Fibroblast of lung (primary cell): ENCODE data around the gene STON1.

ENCODE experiments used
- EZH2 ChIP-seq: IDR thresholded peaks from 2 replicates; pipeline ENCODE4 v1.5.1; 2012; ENCODE audit warnings: low read length, control low read depth, mild to moderate bottlenecking; ENCODE audit errors: missing control alignments
- TF ChIP-seq, protein P1 (sequence below), 2 donors: IDR thresholded peaks in 1 of 2; conservative IDR thresholded peaks in 1 of 2; 1 replicate in 1 of 2; 2 replicates in 1 of 2; pipeline ENCODE4 v1.5.1; 2011 to 2012; ENCODE audit warnings: low read length in 2 of 2, control low read depth in 1 of 2, inconsistent platforms in 1 of 2, low read depth in 1 of 2, mild to moderate bottlenecking in 1 of 2

DNA sequence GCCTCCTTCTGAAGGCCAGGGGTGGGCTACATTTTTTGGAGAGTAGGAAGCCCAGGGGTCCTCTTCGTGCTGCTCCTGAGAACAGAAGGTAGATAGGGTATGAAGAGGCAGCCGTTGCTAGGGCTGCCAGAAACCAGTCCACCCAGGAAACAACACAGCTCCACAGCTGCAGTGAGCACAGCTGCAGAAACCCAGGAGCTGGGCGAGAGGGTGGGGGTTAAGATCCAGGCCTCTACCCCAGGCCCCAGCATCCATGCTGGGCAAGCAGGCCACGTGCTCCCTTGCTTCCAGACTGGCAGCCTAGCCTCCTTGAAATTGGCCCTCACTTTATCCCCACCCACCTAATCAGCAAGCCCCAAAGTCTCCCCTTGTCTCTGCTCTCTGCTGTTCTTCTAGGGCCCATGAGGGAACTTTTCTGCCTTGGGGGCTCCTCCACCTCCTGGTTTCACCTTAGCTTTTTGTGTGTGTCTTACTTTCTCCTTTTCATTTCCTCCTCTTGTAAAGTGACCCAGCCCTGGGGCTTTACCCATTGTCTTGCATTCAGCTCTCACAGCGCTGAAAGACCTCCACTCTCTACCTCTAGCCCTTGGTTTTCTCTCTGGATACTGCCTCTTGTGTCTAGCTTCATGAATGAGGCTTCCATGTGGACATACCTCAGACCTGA is 30.7 kb downstream of the STON1 start:
- TF ChIP-seq, protein P1, sequence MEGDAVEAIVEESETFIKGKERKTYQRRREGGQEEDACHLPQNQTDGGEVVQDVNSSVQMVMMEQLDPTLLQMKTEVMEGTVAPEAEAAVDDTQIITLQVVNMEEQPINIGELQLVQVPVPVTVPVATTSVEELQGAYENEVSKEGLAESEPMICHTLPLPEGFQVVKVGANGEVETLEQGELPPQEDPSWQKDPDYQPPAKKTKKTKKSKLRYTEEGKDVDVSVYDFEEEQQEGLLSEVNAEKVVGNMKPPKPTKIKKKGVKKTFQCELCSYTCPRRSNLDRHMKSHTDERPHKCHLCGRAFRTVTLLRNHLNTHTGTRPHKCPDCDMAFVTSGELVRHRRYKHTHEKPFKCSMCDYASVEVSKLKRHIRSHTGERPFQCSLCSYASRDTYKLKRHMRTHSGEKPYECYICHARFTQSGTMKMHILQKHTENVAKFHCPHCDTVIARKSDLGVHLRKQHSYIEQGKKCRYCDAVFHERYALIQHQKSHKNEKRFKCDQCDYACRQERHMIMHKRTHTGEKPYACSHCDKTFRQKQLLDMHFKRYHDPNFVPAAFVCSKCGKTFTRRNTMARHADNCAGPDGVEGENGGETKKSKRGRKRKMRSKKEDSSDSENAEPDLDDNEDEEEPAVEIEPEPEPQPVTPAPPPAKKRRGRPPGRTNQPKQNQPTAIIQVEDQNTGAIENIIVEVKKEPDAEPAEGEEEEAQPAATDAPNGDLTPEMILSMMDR (conservative IDR thresholded peaks at IDR 0.05 in 1 of 2, IDR thresholded peaks at IDR 0.05 in 1 of 2; ENCODE audit: low read depth in 1 of 2, low read length in 2 of 2): no peak
- TF ChIP-seq EZH2: no peak
